Heart left ventricle (tissue), 16 donors: Measurements from ENCODE around the gene CEP70. TPM values are rescaled to one million over a fixed set of nuclear protein-coding genes. Genes with fewer than 3 reads are reported as not detected.

ENCODE experiments used
- ATAC-seq, 4 donors: fragments of 200-7000 bp; cut with Tn5 transposase; one replicate each; pipeline ENCODE4 v1.9.1; 2020 to 2022; ENCODE audit warnings: moderate library complexity in 4 of 4, mild to moderate bottlenecking in 3 of 4, moderate number of reproducible peaks in 1 of 4
- DNase-seq, 5 donors: peaks; one replicate each; pipeline ENCODE4 v3.0.0-alpha.2; 2020
- H3K27ac ChIP-seq, 12 donors: fragments of 200-600 bp; sonication (generic) in 4 of 12; one replicate each; pipeline versions ENCODE4 v1.5.0 to v1.8.0; 2016 to 2022; ENCODE audit warnings: mild to moderate bottlenecking in 2 of 12
- H3K27me3 ChIP-seq, 9 donors: fragments of 200-600 bp; sonication (generic) in 2 of 9; one replicate each; pipeline versions ENCODE4 v1.5.1 to v1.8.0; 2016 to 2022; ENCODE audit warnings: mild to moderate bottlenecking in 3 of 9
- H3K36me3 ChIP-seq, 9 donors: fragments of 200-600 bp; sonication (generic) in 2 of 9; one replicate each; pipeline versions ENCODE4 v1.5.0 to v1.8.0; 2018 to 2022; ENCODE audit warnings: mild to moderate bottlenecking in 2 of 9
- H3K4me1 ChIP-seq, 12 donors: fragments of 200-600 bp; sonication (generic) in 4 of 12; one replicate each; pipeline versions ENCODE4 v1.5.0 to v1.8.0; 2016 to 2022; ENCODE audit warnings: mild to moderate bottlenecking in 3 of 12
- H3K4me3 ChIP-seq, 12 donors: fragments of 200-600 bp; sonication (generic) in 4 of 12; one replicate each; pipeline versions ENCODE4 v1.5.0 to v1.8.0; 2017 to 2022; ENCODE audit warnings: mild to moderate bottlenecking in 9 of 12, moderate library complexity in 4 of 12
- H3K9me3 ChIP-seq, 12 donors: fragments of 200-600 bp; sonication (generic) in 4 of 12; one replicate each; pipeline versions ENCODE4 v1.5.0 to v1.8.0; 2016 to 2022; ENCODE audit warnings: mild to moderate bottlenecking in 1 of 12
- CTCF ChIP-seq, 12 donors: fragments of 200-600 bp; sonication (generic) in 4 of 12; IDR thresholded peaks; one replicate each; pipeline versions ENCODE4 v1.5.0 to v1.8.0; 2018 to 2022; ENCODE audit warnings: antibody characterized with exemption in 12 of 12, mild to moderate bottlenecking in 5 of 12
- POLR2A ChIP-seq, 2 donors: fragments of 450-650 bp; IDR thresholded peaks; one replicate each; pipeline ENCODE4 v1.6.1; 2017; ENCODE audit warnings: antibody characterized with exemption in 2 of 2, mild to moderate bottlenecking in 2 of 2, moderate library complexity in 2 of 2
- WGBS, 4 donors: extraction: QIAGEN DNeasy Blood & Tissue Kit in 2 of 4; methylation state at CpG; one replicate each; pipeline versions ENCODE4 v1.1.5 to v1.1.7; 2013 to 2018; 5-methylcytosine and 5-hydroxymethylcytosine counted together
- intact Hi-C, 10 donors: fragments of 100-400 bp; cut with DNase I; formaldehyde crosslinking; loops; one replicate each; pipeline versions ENCODE4 v1.11.1 to v1.14.2; 2022
- polyA plus RNA-seq, 2 donors: library from polyadenylated mRNA; stranded (reverse); fragments of 200-250 nt; gene quantifications; one replicate each; pipeline ENCODE4 v1.2.3, GENCODE V29; 2013
- total RNA-seq, 9 donors: library from RNA; depleted of rRNA in 2 of 9; stranded (reverse); fragments of >200 nt in 2 of 9; fragmentation: NEBNext Ultra II Directional in 3 of 9; extraction: Animal tissue kit (Norgen Biotek cat#: 25700) in 3 of 9; gene quantifications; one replicate each; pipeline versions ENCODE4 v1.1.0 to v1.2.4, GENCODE V29; 2016 to 2023
- donor health status: ischemic (EF 13 %, LVEDD 7.1; RV severe dilation, severe dysfunction).
- donor health status: healthy with polysubstance abuse.
- donor health status: DM: no; HTN: yes; CAD: no.
- donor health status: DM: no; HTN: no; CAD: no.
- donor health status: ischemic (EF 25% LVEDD 6.9; RV normal size, moderate dysfunction).
- donor health status: ischemic (EF 25% LVEDD 5.7; RV mildly dilated, moderate dysfunction).
- donor health status: healthy.
- donor health status: DM: yes; HTN: yes; CAD: no.
- donor health status: ischemic (EF 35%, LVEDD 5.7; RV mildly dilated, moderate dysfunction).
- donor health status: nonischemic (EF 11% LVEDD 7.7; RV severe dilation, severe dysfunction).
- donor health status: DM: yes; HTN: yes; CAD: no.
- donor health status: PGD.
- donor health status: ischemic (EF 29% LVEDD 5.4; RV normal size, mild dysfunction).
- donor health status: nonischemic (EF 23%, LVEDD 6.1; RV moderate dilation, normal function).

CEP70 gene
- total and polyA plus RNA-seq, 11 donors, result 10.1 to 29.8 (median 22.6) TPM

- Histone ChIP-seq H3K36me3 (peaks cover 0 to 6% (median 0%) of the 10 kb centered on the region in 9 donors), H3K4me1 (no peaks in the 10 kb centered on the region), H3K27ac (no peak overlapping the region), H3K27me3 (no peaks in the 10 kb centered on the region), H3K9me3 (peaks cover 0 to 69% (median 27%) of the 10 kb centered on the region in 12 donors), H3K4me3 (no peak overlapping the region)
- TF ChIP-seq CTCF (IDR thresholded peaks at IDR 0.05) (no peak), POLR2A (IDR thresholded peaks at IDR 0.05) (no peak)
- no peak for ATAC-seq
- DNase-seq, result no peak
- intact Hi-C loops, result loop anchor here in 1 of 10 donors (2.0 kb wide), 1 partner anchor 22 kb away; no protein-coding TSS in a partner anchor
- 76 to 85% (median 83%) methylated on average over 4 of the region's 4 CpGs for WGBS, 4 donors
Measured at GRCh38 chr3:138640537-138640936, 46.5 kb upstream of the CEP70 start.

- no peak for TF ChIP-seq POLR2A (IDR thresholded peaks at IDR 0.05)
- no peak for TF ChIP-seq CTCF (IDR thresholded peaks at IDR 0.05)
- DNase-seq (no peak), ATAC-seq (no peak)
- H3K36me3 ChIP-seq, result peaks cover 0 to 9% (median 0%) of the 10 kb centered on the region in 9 donors
- H3K27me3 ChIP-seq, result no peaks in the 10 kb centered on the region
- no peak overlapping the region for H3K4me3 ChIP-seq
- H3K9me3 ChIP-seq, result peaks cover 0 to 50% (median 13%) of the 10 kb centered on the region in 12 donors
- intact Hi-C loops, result no loop called here
- 90 to 95% (median 94%) methylated on average over 2 of the region's 2 CpGs for WGBS, 4 donors
- no peaks in the 10 kb centered on the region for H3K4me1 ChIP-seq
- H3K27ac ChIP-seq, result no peak overlapping the region
Measured at GRCh38 chr3:138638641-138639040, 44.6 kb upstream of the CEP70 start.

- H3K27me3 ChIP-seq, result no peaks in the 10 kb centered on the region
- H3K4me3 ChIP-seq, result no peak overlapping the region
- DNase-seq (no peak), ATAC-seq (no peak)
- no peaks in the 10 kb centered on the region for H3K4me1 ChIP-seq
- H3K36me3 ChIP-seq, result peaks cover 0 to 52% (median 21%) of the 10 kb centered on the region in 9 donors
- intact Hi-C loops, result no loop called here
- no peaks in the 10 kb centered on the region for H3K9me3 ChIP-seq
- no peak for TF ChIP-seq CTCF (IDR thresholded peaks at IDR 0.05)
- TF ChIP-seq POLR2A (IDR thresholded peaks at IDR 0.05), result no peak
- WGBS, 4 donors, result 77 to 83% (median 79%) methylated on average over 6 of the region's 6 CpGs
- H3K27ac ChIP-seq, result no peak overlapping the region
Measured at GRCh38 chr3:138629526-138629925, 35.5 kb upstream of the CEP70 start.

- intact Hi-C loops, result no loop called here
- H3K4me3 ChIP-seq, result no peak overlapping the region
- H3K36me3 ChIP-seq, result peaks cover 0 to 22% (median 15%) of the 10 kb centered on the region in 9 donors
- 95 to 97% (median 96%) methylated on average over 3 of the region's 3 CpGs for WGBS, 4 donors
- H3K27me3 ChIP-seq, result no peaks in the 10 kb centered on the region
- TF ChIP-seq CTCF (IDR thresholded peaks at IDR 0.05), result no peak
- TF ChIP-seq POLR2A (IDR thresholded peaks at IDR 0.05), result no peak
- no peaks in the 10 kb centered on the region for H3K9me3 ChIP-seq
- H3K27ac ChIP-seq, result no peak overlapping the region
- H3K4me1 ChIP-seq, result no peaks in the 10 kb centered on the region
- ATAC-seq, result no peak
- no peak for DNase-seq
Measured at GRCh38 chr3:138625707-138626365, 31.8 kb upstream of the CEP70 start.
